Ishikawa (cell line): ENCODE measurements around the gene KLHL36.

Experiments used
- EP300 ChIP-seq: IDR thresholded peaks from 2 replicates; pipeline ENCODE4 v1.6.1; 2012; ENCODE audit warnings: borderline replicate concordance
- RAD21 ChIP-seq: IDR thresholded peaks from 2 replicates; pipeline ENCODE4 v1.6.1; 2012; ENCODE audit warnings: low read depth
- YY1 ChIP-seq: IDR thresholded peaks from 2 replicates; pipeline ENCODE4 v1.6.1; 2012; ENCODE audit warnings: low read depth
- TF ChIP-seq, protein P1 (sequence below): IDR thresholded peaks from 2 replicates; pipeline ENCODE4 v1.6.1; 2012
- TF ChIP-seq, protein P2 (sequence below): IDR thresholded peaks from 2 replicates; pipeline ENCODE4 v1.6.1; 2012; ENCODE audit warnings: low read depth, mild to moderate bottlenecking

DNA sequence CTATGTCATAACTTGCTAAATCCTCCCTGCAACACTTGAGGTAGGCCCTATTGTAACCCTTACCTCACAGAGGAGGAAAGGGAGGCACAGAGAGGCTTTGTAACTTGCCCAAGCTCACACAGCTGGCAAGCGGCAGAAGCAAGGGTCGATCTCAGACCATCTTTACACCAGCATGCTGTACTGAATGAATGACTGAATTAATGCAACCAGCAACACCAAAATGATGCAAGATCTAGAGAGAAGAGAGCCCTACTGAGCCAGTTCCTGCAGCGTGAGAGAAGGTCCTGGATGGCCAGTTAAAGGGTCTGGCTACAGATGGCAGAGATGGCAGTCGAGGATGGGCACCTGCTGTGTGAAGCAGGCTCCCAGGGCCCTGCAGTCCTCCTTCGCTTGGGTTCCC lies 8.2 kb upstream of the KLHL36 start:
- TF ChIP-seq YY1 (no peak), EP300 (no peak), RAD21 (no peak)
- TF ChIP-seq, protein P1, sequence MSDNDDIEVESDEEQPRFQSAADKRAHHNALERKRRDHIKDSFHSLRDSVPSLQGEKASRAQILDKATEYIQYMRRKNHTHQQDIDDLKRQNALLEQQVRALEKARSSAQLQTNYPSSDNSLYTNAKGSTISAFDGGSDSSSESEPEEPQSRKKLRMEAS: no peak
- TF ChIP-seq, protein P2, sequence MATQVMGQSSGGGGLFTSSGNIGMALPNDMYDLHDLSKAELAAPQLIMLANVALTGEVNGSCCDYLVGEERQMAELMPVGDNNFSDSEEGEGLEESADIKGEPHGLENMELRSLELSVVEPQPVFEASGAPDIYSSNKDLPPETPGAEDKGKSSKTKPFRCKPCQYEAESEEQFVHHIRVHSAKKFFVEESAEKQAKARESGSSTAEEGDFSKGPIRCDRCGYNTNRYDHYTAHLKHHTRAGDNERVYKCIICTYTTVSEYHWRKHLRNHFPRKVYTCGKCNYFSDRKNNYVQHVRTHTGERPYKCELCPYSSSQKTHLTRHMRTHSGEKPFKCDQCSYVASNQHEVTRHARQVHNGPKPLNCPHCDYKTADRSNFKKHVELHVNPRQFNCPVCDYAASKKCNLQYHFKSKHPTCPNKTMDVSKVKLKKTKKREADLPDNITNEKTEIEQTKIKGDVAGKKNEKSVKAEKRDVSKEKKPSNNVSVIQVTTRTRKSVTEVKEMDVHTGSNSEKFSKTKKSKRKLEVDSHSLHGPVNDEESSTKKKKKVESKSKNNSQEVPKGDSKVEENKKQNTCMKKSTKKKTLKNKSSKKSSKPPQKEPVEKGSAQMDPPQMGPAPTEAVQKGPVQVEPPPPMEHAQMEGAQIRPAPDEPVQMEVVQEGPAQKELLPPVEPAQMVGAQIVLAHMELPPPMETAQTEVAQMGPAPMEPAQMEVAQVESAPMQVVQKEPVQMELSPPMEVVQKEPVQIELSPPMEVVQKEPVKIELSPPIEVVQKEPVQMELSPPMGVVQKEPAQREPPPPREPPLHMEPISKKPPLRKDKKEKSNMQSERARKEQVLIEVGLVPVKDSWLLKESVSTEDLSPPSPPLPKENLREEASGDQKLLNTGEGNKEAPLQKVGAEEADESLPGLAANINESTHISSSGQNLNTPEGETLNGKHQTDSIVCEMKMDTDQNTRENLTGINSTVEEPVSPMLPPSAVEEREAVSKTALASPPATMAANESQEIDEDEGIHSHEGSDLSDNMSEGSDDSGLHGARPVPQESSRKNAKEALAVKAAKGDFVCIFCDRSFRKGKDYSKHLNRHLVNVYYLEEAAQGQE: no peak
